HG03558 (cell line): ENCODE measurements around the gene CDC37L1.
A peak's percentile ranks its signal among the peaks of the same experiment; 100 is the strongest.
"Not testable (repeated sequence)": the region's sequence is repeated elsewhere in the genome, so short reads cannot be mapped to it uniquely, and the experiment has no call there.

Experiments used
- ATAC-seq: cut with Tn5 transposase; IDR thresholded peaks from one replicate; pipeline ENCODE4 v1.9.1; 2021; ENCODE audit warnings: moderate number of reproducible peaks; ENCODE audit not compliant: unreplicated experiment; ENCODE audit errors: extremely low read depth

The CDC37L1 gene

GRCh38 chr9:4679268-4680172 lies at the start of gene CDC37L1:
Gene CDC37L1 (plus strand): TSS chr9:4679569. CDS start chr9:4679768, 199 bp downstream.
- ATAC-seq: peak; percentile 92

DNA sequence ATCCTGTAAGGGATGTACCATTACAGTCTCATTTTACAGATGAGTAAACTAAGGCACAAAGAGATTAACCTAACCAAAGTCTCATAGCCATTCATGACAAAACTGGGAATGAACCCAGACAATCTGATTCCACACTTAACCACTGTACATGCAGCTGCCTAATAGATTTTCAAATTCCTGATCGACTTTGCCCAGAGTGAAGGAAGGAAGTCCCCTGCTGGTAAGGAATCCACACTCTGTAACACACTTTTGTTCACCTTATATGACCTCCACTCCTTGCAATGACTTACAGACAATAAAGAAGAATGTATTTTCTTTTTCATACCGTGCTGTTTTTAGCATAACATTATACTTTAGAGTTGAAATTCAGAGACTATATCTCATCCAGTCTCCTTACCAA lies 48.5 kb upstream of the CDC37L1 start:
- ATAC-seq: no peak

DNA sequence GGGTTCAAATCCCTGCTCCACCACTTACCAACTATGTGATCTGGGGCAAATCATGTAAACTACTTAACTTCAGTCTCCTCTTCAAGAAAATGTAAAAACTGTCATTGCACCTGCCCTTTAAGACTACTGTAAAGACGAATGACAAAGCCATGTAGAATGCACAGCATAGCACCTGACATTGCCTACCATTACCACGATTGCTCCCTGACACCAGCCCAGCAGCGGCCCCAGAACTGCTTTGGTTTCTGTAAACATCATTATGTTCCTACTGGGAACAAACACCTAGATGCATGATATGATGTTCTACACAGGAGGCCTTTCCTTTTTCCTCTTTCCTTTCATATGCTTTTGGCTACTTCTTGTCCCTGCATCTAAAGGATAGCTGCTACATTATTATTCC lies 40.4 kb upstream of the CDC37L1 start:
- no peak for ATAC-seq

GRCh38 chr9:4639420-4639819 lies 39.9 kb upstream of the CDC37L1 start:
- no peak for ATAC-seq

DNA sequence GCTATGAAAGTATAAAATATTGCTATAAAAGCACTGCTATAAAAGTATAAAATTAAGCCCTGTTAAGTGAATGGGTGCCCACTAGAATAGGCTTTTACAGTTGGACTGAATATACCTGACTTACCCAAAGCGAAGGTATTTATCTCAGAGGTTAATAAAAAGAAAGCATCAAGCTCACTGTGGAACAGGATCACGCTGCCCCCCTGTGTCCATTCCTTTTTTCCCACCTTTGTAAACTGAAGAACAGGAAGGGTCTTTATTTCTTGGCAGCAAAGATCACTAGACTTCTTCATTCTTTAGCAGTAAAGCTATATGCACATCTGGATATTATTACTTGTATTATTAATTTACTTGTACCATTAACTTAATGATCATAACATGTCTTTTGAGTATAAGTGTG lies 39.3 kb upstream of the CDC37L1 start:
- no peak for ATAC-seq

DNA sequence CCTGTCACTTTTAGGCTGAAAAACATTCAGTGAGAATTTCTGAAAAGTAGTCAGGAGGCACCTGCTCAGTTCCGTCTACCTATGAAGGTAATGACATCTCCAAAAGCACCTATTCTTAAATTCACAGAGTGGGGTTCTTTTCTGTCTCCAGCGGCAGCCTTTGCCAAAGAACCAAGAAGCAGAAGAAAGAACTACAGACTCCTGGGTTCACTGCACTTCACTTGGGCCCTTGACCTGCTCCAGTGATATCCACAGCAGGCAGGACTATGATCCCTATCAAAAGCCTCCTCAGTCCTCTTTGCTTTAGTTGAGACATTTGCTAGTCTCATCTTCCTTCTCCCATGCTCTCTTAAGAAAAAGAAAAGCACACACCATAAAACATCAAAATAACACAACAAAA lies 37.0 kb upstream of the CDC37L1 start:
- ATAC-seq: no peak

DNA sequence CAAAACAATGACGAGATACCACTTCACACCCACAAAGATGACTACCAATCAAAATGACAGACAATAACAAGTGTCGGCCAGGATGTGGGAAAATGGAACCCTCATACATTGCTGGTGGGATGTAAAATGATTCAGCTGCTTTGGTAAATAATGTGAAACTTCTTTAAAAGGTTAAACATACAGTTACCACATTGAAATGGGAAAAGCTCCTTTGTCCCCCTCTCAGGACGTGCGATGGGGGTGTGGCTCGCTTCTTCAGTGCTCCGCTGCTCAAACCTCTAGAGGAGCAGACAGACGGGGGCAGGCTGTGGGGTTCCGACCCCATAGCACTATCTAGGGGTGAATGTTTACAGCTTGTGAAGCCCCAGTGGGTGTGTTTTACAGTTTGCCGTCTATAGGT lies 25.3 kb upstream of the CDC37L1 start:
- ATAC-seq: no peak

GRCh38 chr9:4654538-4654937 lies 24.8 kb upstream of the CDC37L1 start:
- no peak for ATAC-seq

- ATAC-seq: not testable (repeated sequence)
These were observed 23.2 kb upstream of the CDC37L1 start for GRCh38 chr9:4656196-4656595.

DNA sequence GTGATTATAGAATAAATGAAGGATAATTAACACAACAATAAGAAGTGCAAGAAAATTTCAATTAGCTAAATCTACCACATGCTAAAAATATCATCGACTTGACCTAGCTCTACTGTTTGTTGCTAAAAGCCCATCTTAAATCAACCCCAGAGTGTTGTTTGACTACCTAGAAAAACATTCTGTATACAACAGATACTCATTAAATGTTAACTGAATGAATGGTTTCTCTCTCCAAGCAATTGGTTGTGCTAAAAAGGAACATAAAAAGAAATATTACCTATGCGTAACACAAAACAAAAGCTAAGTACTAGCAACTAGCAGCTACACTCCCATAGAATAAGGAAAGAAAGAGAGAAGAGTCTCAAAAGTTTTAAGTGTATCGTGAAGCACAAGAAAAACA lies 22.7 kb upstream of the CDC37L1 start:
- no peak for ATAC-seq

- no peak for ATAC-seq
These were observed 21.8 kb upstream of the CDC37L1 start for GRCh38 chr9:4657426-4658159.

GRCh38 chr9:4660665-4661064 lies 18.7 kb upstream of the CDC37L1 start:
- ATAC-seq: not testable (repeated sequence)

DNA sequence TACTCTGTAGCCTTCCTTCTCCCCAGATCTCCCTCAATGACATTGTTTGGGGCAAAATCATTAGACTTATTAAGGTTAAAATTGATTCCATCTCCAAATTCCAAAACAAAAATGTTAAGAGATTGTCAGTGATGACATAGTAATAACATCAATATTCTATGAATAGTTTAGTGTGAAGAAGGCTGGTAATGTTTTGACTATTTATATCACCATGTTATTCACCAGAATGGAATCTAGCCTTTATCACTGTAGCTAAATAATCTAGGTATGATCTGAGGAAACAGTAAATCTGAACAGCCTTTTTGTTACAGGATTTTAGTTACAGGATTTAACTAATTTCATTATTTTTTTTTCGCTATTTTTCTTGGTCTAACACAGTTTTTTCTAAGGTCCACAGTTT lies 18.2 kb upstream of the CDC37L1 start:
- no peak for ATAC-seq

- no peak for ATAC-seq
These were observed 17.8 kb upstream of the CDC37L1 start for GRCh38 chr9:4661611-4662010.

DNA sequence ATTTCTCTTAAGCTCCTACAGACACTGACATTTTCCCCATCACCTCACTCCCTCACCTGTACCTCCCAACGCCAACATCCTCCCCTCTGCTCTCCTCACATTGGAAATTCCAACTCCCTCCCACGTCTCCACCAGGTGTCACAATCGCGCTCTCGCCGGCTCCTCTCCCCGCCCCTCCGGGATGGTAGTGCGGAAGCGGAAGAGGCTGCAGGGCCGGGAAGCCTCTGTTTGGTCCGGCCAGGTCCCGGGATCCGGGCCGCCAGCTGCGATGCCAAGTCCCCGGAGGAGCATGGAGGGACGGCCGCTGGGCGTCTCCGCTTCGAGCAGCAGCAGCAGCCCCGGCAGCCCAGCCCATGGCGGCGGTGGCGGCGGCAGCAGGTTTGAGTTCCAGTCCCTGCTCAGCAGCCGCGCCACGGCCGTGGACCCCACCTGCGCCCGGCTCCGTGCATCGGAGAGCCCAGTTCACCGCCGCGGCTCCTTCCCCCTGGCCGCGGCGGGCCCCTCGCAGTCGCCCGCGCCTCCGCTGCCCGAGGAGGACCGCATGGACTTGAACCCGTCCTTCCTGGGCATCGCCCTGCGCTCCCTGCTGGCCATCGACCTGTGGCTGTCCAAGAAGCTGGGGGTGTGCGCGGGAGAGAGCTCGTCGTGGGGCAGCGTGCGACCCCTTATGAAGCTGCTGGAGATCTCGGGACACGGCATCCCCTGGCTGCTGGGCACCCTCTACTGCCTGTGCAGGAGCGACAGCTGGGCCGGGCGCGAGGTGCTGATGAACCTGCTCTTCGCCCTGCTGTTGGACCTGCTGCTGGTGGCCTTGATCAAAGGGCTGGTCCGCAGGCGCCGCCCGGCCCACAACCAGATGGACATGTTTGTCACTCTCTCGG lies 17.0 kb upstream of the CDC37L1 start, which contains the start of gene PLPP6:
Gene PLPP6, plus strand, starts transcription at position 187 of the 881 bp plus-strand sequence. Its CDS starts 82 bp downstream, at position 269.
- peak; percentile 66 for ATAC-seq

- ATAC-seq: no peak
These were observed 16.2 kb upstream of the CDC37L1 start for GRCh38 chr9:4662989-4663792.

DNA sequence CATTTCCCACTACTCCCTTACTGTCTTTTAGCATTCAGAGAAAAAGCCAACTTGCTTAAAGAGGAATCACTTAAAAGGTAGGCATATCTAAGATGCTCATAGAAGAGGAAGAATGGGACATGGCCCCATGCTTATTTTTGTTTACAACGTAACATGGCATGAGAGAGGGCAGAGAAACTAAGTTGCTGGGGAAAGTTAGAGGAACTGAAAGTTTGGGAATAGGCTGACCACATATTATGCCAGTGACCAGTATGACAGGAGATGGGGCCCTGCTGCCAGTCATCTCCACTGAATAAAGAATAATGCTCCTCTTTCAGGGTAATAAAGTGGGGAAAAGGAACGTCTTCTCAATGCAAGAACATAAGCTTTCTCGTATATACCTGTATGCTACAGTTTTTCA lies 15.4 kb upstream of the CDC37L1 start:
- ATAC-seq: no peak

GRCh38 chr9:4665357-4665756 lies 14.0 kb upstream of the CDC37L1 start:
- ATAC-seq: no peak

DNA sequence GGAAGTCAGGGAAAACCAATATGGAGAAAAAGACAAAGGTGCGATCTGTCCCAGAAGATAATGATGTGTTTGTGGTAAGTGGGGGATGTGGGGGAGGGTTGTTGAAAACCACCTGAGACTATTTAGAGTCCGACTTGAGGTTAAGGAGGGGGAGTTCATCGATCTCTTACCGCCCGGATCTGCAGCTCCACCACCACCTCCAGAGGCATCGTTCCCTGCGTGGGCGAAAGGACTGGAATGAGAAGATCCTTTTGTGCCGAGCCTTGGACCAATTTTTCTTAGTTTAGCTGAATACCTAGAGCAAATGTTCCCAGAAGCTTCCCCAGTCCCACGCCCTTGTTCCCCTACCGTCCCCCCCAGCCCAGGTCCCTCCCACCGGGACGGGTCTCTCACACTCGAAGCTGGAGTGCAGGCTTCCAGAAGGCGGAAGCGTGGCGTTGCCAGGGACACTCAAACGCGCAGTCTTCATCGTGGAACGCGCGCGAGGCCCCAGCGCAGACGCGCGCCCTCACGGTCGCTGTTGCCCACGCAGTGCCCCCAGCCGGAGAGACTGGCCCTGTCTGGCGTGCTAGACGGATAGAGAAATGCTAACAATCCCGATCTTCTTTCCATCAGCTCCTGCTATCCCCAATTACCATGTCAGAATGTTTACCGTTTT lies 13.2 kb upstream of the CDC37L1 start, which contains the start of gene SPATA6L:
Gene SPATA6L, minus strand, starts transcription at position 439 of the 658 bp plus-strand sequence. Its CDS starts 230 bp downstream, at position 209.
- no peak for ATAC-seq
